GM18517 (cell line): ENCODE results near the gene CYYR1.

ENCODE experiments used
- ATAC-seq: cut with Tn5 transposase; IDR thresholded peaks from one replicate; pipeline ENCODE4 v1.9.1; 2021; ENCODE audit warnings: mild to moderate bottlenecking, moderate library complexity; ENCODE audit not compliant: unreplicated experiment

Gene CYYR1

DNA sequence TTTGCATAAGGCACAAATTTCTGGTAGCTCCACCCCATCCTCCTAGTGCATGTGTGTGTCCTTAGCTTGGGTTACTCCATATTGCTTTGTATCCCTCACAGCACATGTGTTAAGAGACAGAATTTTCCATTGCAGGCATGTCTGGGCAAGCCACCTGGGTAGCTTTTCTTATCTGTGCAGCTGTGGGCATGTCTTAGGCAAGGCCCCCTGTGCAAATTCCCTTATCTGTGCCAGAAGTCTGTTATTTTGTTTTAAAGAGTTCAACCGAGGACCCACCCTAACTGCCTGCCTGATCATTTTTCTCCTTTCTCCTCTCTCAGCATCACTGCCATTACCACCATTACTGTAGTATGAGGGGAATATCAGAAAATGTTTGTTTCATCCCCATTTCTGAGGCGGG lies 131.9 kb downstream of the CYYR1 start:
- ATAC-seq: no peak

DNA sequence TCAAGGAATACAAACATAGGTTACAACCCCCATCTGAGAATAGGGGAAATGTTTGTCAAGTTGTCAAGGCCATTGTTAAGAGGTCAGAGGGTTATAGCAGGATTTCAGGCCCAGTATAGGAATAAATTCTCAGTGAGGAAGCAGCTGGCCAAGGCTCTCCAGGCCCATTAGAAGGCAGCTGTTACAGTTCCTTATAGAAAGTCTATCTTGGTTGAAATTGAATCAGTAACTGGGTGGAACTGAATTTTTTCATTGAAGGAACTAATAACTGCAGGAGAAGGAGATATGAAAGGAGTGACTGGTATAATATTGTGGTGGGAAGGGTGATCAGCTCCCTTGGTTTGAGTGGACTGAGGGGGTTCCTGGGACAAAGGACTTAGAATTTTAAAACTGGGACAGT lies 134.1 kb downstream of the CYYR1 start:
- no peak for ATAC-seq

DNA sequence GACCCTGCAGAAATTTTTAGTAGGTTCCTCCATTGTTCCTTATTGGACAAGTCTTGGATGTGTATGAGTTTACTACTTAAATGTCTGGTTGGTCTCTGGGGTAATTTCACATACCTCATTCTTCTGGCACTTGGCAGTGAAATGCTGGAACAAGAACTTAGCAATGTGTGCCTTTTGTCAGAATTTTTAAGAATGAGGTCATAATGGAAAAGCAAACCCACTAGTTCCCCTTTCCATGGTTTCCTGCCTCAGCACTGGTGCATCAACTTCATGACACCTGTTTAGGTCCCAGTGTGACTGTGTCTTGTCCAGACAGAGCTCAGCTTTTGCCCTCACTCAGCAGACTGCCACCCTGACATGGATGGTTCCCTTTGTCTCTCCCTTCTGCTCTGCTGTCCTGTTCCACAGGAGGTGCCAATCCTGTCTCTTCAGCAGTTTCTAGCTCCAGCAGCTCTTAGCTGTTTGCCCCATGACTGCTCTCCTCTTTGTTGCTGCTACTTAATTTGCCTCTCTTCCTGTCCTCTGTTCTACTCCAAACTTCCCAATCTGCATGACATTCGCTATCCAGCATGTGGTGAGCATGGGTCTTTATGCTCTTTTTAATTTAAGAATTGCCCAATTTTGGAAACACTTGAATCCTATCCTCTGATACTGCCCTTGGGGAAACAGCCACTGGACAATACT lies 135.6 kb downstream of the CYYR1 start:
- no peak for ATAC-seq

DNA sequence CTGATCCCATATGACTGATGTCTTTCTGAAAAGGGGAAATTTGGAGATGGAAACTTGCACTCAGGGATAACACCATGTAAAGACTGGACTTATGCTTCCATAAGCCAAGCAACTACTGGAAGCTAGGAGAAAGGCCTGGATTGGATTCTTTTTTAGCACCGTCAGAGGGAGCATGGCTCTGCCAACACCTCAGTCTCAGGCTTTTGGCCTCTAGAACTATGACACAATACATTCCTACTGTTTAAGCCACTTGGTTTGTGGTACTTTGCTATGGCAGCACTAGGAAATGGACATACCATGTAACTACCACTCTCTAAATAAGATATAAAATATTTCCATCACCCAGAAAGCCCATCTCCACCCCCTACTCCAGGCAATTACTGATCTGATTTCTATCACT lies 139.7 kb downstream of the CYYR1 start:
- no peak for ATAC-seq

DNA sequence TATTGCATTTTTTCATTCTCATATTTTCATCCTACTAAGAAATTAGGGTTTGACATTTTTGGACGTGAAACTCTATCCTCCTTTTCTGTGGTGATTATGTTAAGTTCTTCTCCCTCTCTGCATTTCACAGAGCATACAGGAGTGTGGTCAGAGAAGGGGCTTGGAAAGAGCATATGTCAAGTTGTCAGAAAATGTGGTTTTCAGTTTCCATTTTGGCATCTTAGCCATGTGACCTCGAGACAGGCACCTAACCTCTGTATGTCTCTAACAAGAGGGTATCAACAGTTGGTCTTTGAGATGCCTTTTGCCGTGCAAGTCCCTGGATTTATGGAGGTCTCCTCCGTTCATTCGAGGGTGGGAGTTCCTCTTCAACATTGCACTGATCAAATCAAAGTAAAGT lies 140.7 kb downstream of the CYYR1 start:
- no peak for ATAC-seq

DNA sequence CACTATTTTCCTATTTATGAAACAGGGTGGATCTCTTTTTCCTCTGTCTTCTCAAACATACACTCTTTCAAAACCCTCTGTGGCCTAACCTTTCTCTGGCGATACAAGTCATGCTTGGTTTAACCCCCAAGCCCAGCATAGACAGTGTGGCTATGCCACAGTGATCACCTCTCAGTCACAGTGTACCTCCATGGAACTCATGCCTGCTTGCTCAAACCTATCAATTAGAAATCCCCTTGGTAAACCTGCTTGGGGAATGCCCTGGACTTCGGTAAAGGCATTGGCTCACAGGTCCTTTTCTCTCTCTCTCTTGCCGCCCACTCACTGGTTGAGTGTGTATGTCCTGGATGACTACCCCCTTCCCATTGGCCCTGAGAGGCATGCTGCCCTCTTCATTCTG lies 147.5 kb downstream of the CYYR1 start:
- no peak for ATAC-seq

DNA sequence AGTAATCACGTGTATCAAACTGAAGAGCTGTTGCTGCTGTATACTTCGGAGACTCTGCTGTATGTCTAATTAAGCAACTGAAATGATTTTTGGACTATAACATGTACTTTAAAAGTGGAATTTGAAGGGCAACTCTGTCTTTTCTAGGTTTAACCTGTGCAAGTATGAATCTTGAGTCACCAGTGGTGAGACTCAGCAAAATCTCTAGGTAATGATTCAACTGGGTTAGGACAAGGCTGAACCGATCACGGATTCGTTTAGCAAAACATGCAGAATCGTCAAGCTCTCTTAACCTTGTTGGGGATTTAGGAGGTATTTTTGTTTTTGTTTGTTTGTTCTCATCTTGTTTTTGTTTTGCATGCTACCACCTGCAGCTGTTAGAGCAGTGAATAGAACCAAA lies 149.6 kb downstream of the CYYR1 start:
- ATAC-seq: no peak

DNA sequence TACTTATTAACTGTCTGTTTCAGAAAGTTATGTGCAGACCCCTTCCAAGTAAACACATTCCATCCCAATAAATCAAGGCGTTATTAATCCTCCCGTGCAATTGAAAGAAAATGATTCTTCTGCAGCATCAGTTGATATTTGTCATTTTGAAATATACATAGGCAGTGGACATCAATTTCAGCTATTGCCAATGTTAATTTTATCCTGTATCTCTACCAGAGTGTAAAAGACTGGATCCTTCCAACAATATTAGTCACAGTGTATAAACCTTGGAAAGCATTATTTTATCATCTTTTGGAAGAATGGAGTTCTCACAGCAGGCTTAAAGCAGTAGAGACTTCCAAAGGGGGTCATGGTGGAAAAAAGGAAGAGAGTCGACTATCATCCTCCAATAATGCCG lies 150.4 kb downstream of the CYYR1 start:
- no peak for ATAC-seq

DNA sequence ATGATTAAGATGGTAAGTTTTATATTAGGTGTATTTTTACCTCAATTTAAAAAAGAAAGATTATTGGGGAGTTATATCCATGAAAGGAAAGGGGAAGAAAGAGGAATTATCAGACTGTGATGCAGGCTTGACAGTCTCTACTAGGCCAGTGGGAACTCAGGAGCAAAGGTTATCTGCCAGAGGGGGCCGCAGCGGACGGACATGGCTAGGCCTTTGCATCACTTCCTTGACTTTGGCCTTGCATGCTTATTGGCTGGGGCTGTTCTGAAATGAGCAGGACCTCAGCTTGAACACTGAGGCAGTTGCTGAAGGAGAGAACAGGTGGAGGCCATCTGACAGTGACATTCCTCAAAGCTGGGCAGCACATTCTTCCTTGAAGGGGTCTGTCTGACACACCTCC lies 150.9 kb downstream of the CYYR1 start:
- no peak for ATAC-seq

DNA sequence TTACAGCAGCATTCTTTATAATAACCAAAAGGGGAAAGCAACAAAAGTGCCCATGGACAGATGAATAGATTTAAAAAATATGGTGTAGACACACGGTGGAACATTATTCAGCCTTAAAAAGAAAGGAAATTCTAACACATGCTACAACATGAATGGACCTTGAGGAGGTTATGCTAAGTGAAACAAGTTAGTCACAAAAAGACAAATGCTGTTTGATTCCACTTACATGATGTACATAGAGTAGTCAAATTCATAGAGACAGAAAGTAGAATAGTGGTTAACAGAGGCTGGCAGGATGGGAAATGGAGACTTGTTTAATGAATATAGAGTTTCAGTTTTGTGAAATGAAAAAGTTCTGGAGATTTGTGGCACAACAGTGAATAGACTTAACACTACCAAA lies 151.4 kb downstream of the CYYR1 start:
- no peak for ATAC-seq
